Endometrial microvascular endothelial cells (primary cell): ENCODE measurements around the gene PPP1R2. TPM values are rescaled to one million over a fixed set of nuclear protein-coding genes. Genes with fewer than 3 reads are reported as not detected.
"Not testable (repeated sequence)": the region's sequence is repeated elsewhere in the genome, so short reads cannot be mapped to it uniquely, and the experiment has no call there.

Experiments
- in situ Hi-C: cut with HindIII; loops from 2 replicates; pipeline ENCODE4 v1.10.0; 2017; ENCODE audit warnings: low sequenced_read_pairs, low pct_unique_long_range_greater_than_20kb; ENCODE audit errors: inconsistent ontology term
- total RNA-seq: library from RNA; depleted of rRNA; stranded (reverse); fragments of >200 nt; gene quantifications from one replicate; pipeline ENCODE4 v1.2.3, GENCODE V29; 2015; ENCODE audit errors: inconsistent ontology term

Gene PPP1R2
- total RNA-seq: 28.6 TPM

GRCh38 chr3:195542698-195543499, at the start of gene PPP1R2:
Gene PPP1R2 (minus strand): TSS chr3:195543325. CDS start chr3:195543025, 300 bp downstream.
- in situ Hi-C loops: no loop called here

GRCh38 chr3:195591852-195592251, 48.7 kb upstream of the PPP1R2 start:
- in situ Hi-C loops: no loop called here

GRCh38 chr3:195591220-195591619, 48.1 kb upstream of the PPP1R2 start:
- in situ Hi-C loops: no loop called here

GRCh38 chr3:195590381-195590780, 47.3 kb upstream of the PPP1R2 start:
- in situ Hi-C loops: not testable (repeated sequence)

- in situ Hi-C loops: not testable (repeated sequence)
Observed at GRCh38 chr3:195589796-195590195, 46.7 kb upstream of the PPP1R2 start.

GRCh38 chr3:195587824-195588223, 44.7 kb upstream of the PPP1R2 start:
- in situ Hi-C loops: no loop called here

- in situ Hi-C loops: no loop called here
Observed at GRCh38 chr3:195587406-195587805, 44.3 kb upstream of the PPP1R2 start.

- in situ Hi-C loops: no loop called here
Observed at GRCh38 chr3:195584543-195584870, 41.4 kb upstream of the PPP1R2 start.

- in situ Hi-C loops: no loop called here
Observed at GRCh38 chr3:195583831-195584542, 40.9 kb upstream of the PPP1R2 start, which contains the start of gene APOD. Gene APOD (minus strand): TSS chr3:195583940. CDS start chr3:195579461, 4,479 bp downstream.

- in situ Hi-C loops: no loop called here
Observed at GRCh38 chr3:195582947-195583346, 39.8 kb upstream of the PPP1R2 start.

- in situ Hi-C loops: no loop called here
Observed at GRCh38 chr3:195580744-195581443, 37.8 kb upstream of the PPP1R2 start.

GRCh38 chr3:195579281-195579680, 36.2 kb upstream of the PPP1R2 start:
- in situ Hi-C loops: no loop called here

- in situ Hi-C loops: no loop called here
Observed at GRCh38 chr3:195578565-195578964, 35.4 kb upstream of the PPP1R2 start.

GRCh38 chr3:195577645-195578177, 34.6 kb upstream of the PPP1R2 start:
- in situ Hi-C loops: no loop called here

GRCh38 chr3:195574497-195575304, 31.6 kb upstream of the PPP1R2 start:
- in situ Hi-C loops: no loop called here

GRCh38 chr3:195573611-195574496, 30.7 kb upstream of the PPP1R2 start:
- in situ Hi-C loops: no loop called here

GRCh38 chr3:195571361-195571760, 28.2 kb upstream of the PPP1R2 start:
- in situ Hi-C loops: no loop called here

GRCh38 chr3:195570912-195571311, 27.8 kb upstream of the PPP1R2 start:
- in situ Hi-C loops: no loop called here
